Dedifferentiated amniotic fluid mesenchymal stem cell (primary cell): ENCODE measurements around the gene TMEM53.

Source experiments
- DNase-seq: peaks from one replicate; pipeline ENCODE4 v3.0.0-alpha.2; 2016; ENCODE audit errors: extremely low spot score

TMEM53 gene

DNA sequence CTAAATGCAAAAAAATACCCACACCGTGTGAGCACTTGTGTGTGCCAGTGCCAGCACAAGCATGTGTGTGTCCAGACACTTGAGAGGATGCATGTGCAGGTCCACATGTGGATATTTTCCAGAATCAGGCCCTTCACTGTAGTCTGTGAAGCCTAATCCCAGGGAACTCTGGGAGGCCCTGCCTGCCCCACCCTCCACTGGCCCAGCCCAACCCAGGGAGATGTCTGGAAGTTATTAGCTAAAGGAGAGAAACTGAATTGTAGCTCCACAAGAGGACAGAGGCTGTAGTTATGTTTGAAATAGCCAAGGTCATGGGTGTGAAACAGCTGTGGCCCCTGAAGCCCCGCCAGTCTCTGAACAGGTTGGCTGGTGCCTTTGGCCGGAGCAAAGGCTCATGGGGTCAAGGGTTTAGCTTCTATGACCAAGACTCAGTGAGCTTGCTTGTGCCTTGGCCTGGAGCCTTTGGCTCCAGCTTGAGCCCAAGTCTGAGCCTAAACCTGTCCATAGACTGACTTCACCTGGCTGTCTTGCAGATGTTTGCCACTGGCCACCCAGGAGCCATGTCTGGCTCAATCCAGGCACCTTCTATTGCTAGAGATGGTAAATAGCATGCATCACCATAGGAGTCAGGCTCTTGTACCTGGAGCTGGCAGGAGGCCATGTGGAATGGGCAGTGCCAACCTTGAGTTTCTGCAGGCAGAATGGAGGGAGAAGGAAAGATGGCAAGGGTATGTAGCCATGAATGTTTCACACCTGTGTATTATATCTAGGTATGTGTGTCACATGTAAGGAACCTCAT lies 69.9 kb downstream of the TMEM53 start:
- DNase-seq: no peak

- no peak for DNase-seq
These were observed 70.6 kb downstream of the TMEM53 start for GRCh38 chr1:44603718-44604117.
